ENCODE results near the gene SSH2.
"Not testable (repeated sequence)": the region's sequence is repeated elsewhere in the genome, so short reads cannot be mapped to it uniquely, and the experiment has no call there.

Gene SSH2

GRCh38 chr17:29699283-29699682 lies 230.7 kb downstream of the SSH2 start:
- no peak for FAIRE-seq

DNA sequence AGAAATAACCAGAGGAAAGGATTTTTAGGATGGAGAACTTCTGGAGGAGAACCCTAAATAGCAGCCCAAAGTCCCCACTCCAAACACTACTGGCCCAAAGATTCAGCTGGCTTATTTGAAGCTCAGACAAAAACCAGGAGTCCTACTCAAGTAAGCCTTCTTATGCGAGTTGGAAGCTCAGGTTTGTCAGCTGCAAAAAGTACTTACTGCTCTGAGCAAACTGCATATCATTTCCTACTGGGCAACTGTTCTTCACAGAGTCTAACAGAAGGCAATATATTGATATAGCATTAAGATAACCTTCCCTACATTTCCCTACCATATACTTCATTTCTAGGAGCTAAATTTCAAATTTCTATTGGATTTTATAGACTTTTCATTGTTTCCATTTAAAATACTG lies 231.2 kb downstream of the SSH2 start:
- no peak for FAIRE-seq

DNA sequence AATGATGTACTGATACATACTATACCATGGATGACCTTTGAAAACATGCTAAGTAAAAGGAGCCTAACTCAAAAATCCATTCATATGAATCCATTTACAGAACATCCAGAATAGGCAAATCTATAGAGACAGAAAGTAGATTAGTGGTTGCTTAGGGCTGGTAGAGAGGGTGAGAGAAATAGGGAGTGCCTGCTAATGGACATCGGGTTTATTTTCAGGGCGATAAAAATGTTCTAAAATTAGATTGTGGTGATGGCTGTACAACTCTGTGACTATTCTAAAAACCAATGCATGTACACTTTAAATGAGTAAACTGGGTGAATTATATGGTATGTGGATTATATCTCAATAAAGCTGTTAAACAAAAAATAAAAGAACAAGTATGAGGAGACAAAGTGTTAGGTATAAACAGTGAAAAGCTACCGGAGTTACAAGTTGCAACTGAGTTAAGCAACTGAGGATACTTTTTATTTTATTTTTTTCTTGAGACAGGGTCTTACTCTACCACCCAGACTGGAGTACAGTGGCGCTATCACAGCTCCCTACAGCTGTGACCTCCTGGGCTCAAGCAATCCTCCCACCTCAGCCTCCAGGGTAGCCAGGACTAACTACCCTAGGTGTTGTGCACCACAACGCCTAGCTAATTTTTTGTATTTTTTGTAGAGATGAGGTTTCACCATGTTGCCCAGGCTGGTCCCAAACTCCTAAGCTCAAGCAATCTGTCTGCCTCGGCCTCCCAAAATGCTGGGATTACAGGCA lies 231.8 kb downstream of the SSH2 start:
- no peak for FAIRE-seq

DNA sequence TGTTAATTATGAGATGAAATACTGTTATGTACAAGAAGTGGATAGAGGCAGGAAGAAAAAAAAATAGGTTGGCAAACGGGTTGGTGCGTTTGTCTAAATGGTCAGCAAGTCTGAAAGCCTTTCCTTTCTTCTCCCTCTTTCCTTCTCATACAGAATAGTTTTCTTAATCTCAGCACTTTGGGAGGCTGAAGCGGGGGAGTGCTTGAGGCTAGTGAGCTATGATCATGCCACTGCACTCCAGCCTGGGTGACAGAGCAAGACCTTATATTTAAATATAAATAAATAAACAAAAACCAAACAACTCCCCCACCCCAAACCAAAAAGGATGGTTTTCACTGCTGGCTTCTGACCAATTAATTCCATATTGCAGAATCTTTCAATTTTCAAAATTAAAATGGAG lies 232.7 kb downstream of the SSH2 start:
- FAIRE-seq = no peak

- FAIRE-seq = no peak
Measured at GRCh38 chr17:29694918-29695563, 235.0 kb downstream of the SSH2 start.

DNA sequence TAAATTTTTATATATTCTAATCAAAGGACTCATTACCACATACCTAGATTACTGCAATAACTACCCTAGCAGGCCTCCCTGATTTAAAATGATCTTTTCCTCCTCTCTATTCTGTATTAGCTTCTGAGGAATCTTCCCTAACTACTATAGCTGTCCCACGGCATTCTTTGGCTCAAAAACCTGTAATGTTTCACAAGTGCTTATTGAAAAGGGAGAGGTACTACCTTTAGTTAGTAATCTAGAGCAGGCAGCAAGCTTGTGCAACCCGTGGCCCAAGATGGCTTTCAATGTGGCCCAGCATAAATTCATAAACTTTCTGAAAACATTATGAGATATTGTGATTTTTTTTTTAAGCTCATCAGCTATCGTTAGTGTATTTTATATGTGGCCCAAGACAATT lies 236.3 kb downstream of the SSH2 start:
- no peak for FAIRE-seq

GRCh38 chr17:29687596-29687995 lies 242.4 kb downstream of the SSH2 start:
- FAIRE-seq = no peak

DNA sequence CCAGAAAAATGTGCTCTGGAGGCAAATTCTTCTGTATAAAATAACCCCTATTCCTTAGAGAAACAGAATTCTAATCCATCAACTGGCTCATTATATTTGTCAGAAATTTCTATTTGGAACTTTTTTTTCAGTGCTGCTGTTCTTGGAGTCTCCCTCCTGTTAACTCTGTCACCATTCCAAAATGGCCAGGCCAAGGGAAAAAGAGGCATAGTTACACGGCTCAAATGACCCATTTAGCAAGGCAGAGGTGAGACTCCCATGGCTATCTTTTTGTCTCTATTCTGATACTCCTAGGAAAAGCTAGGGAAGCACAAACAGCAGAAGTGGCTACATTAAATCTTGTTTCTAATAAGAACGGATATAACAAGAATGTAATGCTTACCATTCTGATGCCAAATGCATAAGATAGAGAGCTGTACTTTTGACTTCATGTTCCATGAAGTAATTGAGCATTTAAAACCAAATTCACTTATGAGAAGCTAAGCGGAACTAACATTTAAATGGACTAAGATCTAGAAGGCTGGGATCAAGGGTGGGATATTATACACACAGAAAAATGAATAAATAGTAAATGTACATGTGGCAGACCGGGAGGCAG lies 242.9 kb downstream of the SSH2 start:
- FAIRE-seq = no peak

- no peak for FAIRE-seq
Measured at GRCh38 chr17:29683481-29683880, 246.5 kb downstream of the SSH2 start.

DNA sequence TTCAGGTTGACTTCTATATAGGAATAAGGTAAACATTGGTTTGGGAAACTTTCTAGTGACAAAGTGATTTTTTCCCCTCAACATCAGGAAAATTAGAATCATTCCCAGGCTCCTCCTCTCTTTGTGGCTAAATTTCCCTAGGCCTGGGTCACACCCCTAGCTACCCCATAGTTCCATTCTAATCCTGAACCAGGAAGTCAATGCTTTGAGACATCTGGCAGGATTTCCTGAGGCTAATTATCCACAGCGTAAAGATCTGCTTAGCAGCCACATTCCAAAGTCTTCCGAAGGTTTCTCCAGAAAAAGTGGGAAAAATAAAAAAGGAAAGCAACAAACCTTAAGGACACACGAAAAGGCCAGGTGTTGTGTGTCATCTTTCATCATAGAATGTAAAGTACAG lies 247.0 kb downstream of the SSH2 start:
- FAIRE-seq = no peak

GRCh38 chr17:29682054-29682453 lies 248.0 kb downstream of the SSH2 start:
- no peak for FAIRE-seq

- FAIRE-seq = no peak
Measured at GRCh38 chr17:29677824-29678223, 252.2 kb downstream of the SSH2 start.

- no peak for FAIRE-seq
Measured at GRCh38 chr17:29677221-29677791, 252.7 kb downstream of the SSH2 start.

GRCh38 chr17:29675961-29676360 lies 254.1 kb downstream of the SSH2 start:
- FAIRE-seq = not testable (repeated sequence)

DNA sequence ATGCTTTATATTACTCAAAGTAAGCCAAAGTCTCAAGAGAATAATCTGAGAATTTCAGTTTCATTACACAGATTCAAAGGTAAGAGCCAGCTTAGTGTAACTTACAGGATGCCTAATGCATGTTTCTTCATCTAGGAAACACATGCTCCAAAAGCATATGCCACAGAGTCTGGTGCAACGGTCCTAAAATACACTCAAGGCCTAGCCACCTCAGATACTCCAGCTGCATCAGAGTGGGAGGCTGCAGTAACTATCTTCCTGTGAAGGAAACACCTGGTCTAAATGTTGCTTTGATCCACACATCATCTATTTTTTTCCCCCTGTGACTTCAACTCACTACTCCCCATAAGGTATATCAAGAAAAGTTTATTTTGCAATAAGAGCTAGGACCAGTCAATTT lies 255.7 kb downstream of the SSH2 start:
- FAIRE-seq = no peak

GRCh38 chr17:29671661-29672060 lies 258.4 kb downstream of the SSH2 start:
- FAIRE-seq = no peak

- FAIRE-seq = no peak
Measured at GRCh38 chr17:29669266-29669665, 260.8 kb downstream of the SSH2 start.

DNA sequence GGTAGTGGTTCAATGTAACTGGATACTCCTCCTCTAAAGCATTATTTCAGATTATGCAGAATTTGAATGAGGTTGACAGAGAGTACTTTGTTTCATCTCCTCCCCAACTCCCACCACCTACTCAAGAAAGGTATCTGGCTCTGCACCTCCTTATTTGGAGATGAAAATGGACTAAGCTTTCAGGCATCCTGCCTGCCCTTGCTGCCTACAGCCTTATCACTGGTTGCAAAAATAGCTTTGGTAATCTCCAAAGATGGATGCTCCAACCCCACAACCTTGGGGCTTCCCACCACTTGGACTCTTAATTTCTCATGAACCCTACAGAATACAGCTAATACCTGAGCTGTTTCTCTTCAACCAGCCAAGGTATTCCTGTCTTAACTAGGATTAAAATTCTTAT lies 262.1 kb downstream of the SSH2 start:
- FAIRE-seq = no peak

- FAIRE-seq = no peak
Measured at GRCh38 chr17:29665481-29665810, 264.6 kb downstream of the SSH2 start.

- FAIRE-seq = no peak
Measured at GRCh38 chr17:29664743-29665480, 265.1 kb downstream of the SSH2 start.

DNA sequence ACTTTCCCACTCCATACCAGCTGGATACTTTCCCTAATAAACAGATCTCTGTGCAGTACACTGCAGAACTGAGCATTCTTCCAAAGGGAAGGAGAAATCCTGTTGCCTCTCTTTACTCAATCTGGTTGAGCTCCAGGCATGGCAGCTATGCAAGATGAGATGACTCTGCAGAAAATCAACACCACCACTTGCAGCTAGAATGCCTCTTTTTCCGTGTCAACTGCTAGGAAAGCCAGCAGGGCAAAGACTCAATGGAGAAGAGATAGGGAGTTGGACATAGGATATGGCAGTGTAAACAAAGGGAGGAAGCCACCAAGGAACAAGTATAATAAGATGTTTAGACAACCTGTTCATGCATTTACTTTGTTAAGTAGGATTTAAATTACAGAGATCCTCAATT lies 266.9 kb downstream of the SSH2 start:
- FAIRE-seq = no peak

GRCh38 chr17:29661213-29661612 lies 268.8 kb downstream of the SSH2 start:
- FAIRE-seq = no peak

GRCh38 chr17:29659155-29659554 lies 270.9 kb downstream of the SSH2 start:
- FAIRE-seq = no peak

Measured in G401.6 (cell line).